Measurements from ENCODE around the gene CCNDBP1.

The CCNDBP1 gene

DNA sequence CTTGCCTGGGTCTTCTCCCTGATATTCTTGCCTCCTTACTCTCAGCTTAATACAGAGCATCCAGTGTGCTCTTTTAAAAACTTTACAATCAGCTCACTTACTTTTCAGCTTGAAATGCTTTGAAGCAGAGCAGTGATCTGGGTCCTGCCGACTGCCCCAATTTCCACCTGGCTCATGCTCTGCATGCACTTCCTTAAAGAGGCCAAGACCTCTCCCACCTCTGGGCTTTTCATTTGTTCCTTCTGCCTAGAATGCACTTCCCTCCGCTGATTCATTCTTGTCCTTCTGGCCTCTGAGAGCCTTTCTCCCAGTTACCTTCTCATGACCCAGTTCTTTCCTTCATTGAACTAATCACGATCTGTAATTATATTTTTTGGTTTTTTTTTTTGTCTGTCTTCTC is 1.9 kb upstream of the CCNDBP1 start:
- no peak for DNase-seq
- Histone ChIP-seq H3K36me3 (no peaks in the 10 kb centered on the region; the same call in 1 of the 2 replicates), H3K27me3 (ENCODE audit: insufficient read depth, low read depth, severe bottlenecking) (no peaks in the 10 kb centered on the region), H3K27ac (no peak overlapping the region), H3K4me3 (ENCODE audit: low read depth, low read length) (no peak overlapping the region), H3K9me3 (ENCODE audit: severe bottlenecking) (no peaks in the 10 kb centered on the region)
- TF ChIP-seq, protein P1, sequence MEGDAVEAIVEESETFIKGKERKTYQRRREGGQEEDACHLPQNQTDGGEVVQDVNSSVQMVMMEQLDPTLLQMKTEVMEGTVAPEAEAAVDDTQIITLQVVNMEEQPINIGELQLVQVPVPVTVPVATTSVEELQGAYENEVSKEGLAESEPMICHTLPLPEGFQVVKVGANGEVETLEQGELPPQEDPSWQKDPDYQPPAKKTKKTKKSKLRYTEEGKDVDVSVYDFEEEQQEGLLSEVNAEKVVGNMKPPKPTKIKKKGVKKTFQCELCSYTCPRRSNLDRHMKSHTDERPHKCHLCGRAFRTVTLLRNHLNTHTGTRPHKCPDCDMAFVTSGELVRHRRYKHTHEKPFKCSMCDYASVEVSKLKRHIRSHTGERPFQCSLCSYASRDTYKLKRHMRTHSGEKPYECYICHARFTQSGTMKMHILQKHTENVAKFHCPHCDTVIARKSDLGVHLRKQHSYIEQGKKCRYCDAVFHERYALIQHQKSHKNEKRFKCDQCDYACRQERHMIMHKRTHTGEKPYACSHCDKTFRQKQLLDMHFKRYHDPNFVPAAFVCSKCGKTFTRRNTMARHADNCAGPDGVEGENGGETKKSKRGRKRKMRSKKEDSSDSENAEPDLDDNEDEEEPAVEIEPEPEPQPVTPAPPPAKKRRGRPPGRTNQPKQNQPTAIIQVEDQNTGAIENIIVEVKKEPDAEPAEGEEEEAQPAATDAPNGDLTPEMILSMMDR (IDR thresholded peaks at IDR 0.05; ENCODE audit: low read depth, low read length), result no peak

DNA sequence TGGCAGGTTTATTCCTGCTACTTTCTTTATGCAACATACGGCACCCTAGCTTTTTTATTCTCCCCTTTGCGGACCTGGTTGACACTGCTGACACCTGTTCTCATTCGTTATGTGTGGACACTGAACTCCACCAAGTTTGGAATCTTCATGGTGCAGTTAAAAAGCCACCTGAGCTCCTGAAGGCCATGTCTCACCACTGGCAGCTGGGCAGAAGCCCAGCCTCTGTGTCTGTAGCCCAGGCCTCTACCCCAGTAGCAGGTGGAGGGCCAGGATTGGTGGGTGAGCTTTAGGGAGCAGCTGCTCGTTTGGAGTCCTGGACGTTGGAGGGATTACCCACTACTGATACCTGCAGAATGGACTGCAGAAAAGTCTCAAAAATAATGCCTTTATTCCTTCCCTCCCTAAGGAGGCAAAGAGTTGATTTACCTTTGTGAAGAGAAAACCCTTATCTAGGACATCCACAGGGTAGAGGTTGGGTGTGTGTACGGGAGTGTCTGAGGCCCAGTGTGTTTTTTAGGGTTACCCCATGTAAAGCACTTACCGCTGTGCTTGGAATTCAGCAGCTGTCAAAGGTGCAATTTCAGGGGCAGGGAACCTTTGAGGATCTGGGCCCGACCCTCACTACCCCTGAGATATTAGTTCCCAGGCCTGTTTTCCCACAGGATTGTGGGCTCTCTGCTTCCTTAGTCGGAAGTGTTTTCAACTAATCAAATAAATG is 637 bp upstream of the CCNDBP1 start:
- no peak for DNase-seq
- Histone ChIP-seq H3K36me3 (peaks cover under 1% of the 10 kb centered on the region), H3K27ac (no peak overlapping the region), H3K4me3 (ENCODE audit: low read depth, low read length) (no peak overlapping the region; the same call in 1 of the 2 replicates), H3K9me3 (ENCODE audit: severe bottlenecking) (no peaks in the 10 kb centered on the region), H3K27me3 (ENCODE audit: insufficient read depth, low read depth, severe bottlenecking) (no peaks in the 10 kb centered on the region)
- TF ChIP-seq, protein P1 (IDR thresholded peaks at IDR 0.05; ENCODE audit: low read depth, low read length), result no peak

DNA sequence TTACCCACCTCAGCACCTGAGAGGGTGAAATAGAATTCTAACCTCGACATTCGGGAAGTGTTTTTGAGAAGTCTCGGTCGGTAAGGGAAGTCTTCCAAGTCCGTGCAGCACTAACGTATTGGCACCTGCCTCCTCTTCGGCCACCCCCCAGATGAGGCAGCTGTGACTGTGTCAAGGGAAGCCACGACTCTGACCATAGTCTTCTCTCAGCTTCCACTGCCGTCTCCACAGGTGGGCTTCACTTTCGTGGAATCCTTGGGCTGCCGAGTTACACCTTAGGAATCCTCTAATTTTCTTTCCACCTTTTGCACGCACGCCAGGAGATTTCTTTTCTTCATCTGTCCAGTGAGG is 775 bp downstream of the CCNDBP1 start:
- no peaks in the 10 kb centered on the region for H3K27me3 ChIP-seq (ENCODE audit: insufficient read depth, low read depth, severe bottlenecking)
- TF ChIP-seq, protein P1 (IDR thresholded peaks at IDR 0.05; ENCODE audit: low read depth, low read length), result no peak
- H3K4me3 ChIP-seq (ENCODE audit: low read depth, low read length), result peak overlapping the region; percentile 64
- no peak for DNase-seq
- H3K36me3 ChIP-seq, result peaks cover 10% of the 10 kb centered on the region
- H3K27ac ChIP-seq, result peak overlapping the region; percentile 18; the same call in 1 of the 2 replicates
- no peaks in the 10 kb centered on the region for H3K9me3 ChIP-seq (ENCODE audit: severe bottlenecking)

DNA sequence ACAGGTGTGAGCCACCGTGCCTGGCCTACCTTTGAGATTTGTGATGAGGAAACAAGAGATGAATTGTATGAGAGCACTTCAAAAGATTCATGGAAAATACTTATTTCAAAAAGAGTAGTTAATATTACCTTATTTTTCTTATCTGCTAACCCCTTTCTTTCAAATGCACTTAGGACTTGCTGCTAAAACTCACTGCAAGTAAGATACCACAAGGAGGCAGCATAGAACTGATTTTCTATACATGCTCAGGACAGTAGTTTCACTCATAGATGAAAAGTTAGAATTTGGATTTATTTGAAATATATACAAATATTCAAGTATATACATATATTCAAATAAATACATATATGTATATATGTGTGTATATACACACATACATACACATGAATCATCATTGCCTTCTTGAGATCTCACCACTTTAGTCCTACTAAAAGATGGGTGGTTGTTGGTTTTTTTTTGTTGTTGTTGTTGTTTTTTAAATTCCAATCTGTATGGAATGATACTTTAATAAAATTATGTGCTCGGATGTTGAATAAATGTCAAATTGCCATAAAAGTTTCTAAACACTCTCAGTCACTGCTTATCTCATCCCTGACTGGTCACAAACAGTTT is 2.4 kb downstream of the CCNDBP1 start:
- Histone ChIP-seq H3K36me3 (peaks cover 16% of the 10 kb centered on the region), H3K27ac (no peak overlapping the region), H3K9me3 (ENCODE audit: severe bottlenecking) (no peaks in the 10 kb centered on the region), H3K4me3 (ENCODE audit: low read depth, low read length) (no peak overlapping the region), H3K27me3 (ENCODE audit: insufficient read depth, low read depth, severe bottlenecking) (no peaks in the 10 kb centered on the region)
- DNase-seq, result no peak
- TF ChIP-seq, protein P1 (IDR thresholded peaks at IDR 0.05; ENCODE audit: low read depth, low read length), result peak; percentile 26; the same call in 1 of the 2 replicates

DNA sequence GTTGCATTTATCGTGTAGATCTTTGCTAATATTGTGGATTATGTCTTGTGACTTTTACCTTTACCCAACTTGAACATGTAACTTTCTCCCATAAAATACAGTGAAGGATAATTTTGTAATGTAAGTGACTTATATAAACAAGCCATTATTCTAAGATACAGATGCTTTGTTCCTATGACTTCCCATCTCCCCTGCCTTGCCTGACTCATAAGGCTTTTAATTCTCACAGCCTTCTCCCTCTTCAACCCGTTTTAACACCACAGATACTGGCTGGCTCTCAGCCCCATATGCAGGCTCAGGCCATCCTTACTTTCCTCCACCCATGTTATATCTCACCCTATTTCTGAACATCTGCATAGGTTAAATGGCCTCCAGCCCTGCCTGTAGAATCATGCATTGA is 4.1 kb downstream of the CCNDBP1 start:
- H3K36me3 ChIP-seq, result peaks cover 20% of the 10 kb centered on the region
- H3K27me3 ChIP-seq (ENCODE audit: insufficient read depth, low read depth, severe bottlenecking), result no peaks in the 10 kb centered on the region
- TF ChIP-seq, protein P1 (IDR thresholded peaks at IDR 0.05; ENCODE audit: low read depth, low read length), result no peak
- no peak overlapping the region for H3K27ac ChIP-seq
- no peaks in the 10 kb centered on the region for H3K9me3 ChIP-seq (ENCODE audit: severe bottlenecking)
- no peak for DNase-seq
- H3K4me3 ChIP-seq (ENCODE audit: low read depth, low read length), result no peak overlapping the region

Data from WERI-Rb-1 (cell line).